Trophoblast cell (in vitro differentiated cells and primary cell): ENCODE results near the gene ADRA2B. TPM values are rescaled to one million over a fixed set of nuclear protein-coding genes. Genes with fewer than 3 reads are reported as not detected.

ENCODE experiments used
- DNase-seq, 2 donors: peaks; one replicate each; pipeline ENCODE4 v3.0.0-alpha.2; 2016
- H2AFZ ChIP-seq: 2 replicates; pipeline ENCODE4 v1.6.1; 2013; ENCODE audit warnings: low read length, moderate library complexity, mild to moderate bottlenecking; ENCODE audit not compliant: insufficient read depth, poor library complexity
- H2AK5ac ChIP-seq: 2 replicates; pipeline ENCODE4 v1.6.1; 2013; ENCODE audit warnings: mild to moderate bottlenecking, low read length
- H2BK120ac ChIP-seq: 2 replicates; pipeline ENCODE4 v1.6.1; 2013; ENCODE audit warnings: low read length, mild to moderate bottlenecking, moderate library complexity; ENCODE audit not compliant: insufficient read depth, poor library complexity
- H2BK12ac ChIP-seq: 2 replicates; pipeline ENCODE4 v1.6.1; 2013; ENCODE audit warnings: mild to moderate bottlenecking, low read length, moderate library complexity
- H2BK5ac ChIP-seq: 2 replicates; pipeline ENCODE4 v1.6.1; 2013; ENCODE audit warnings: low read length, low read depth, moderate library complexity, mild to moderate bottlenecking; ENCODE audit not compliant: poor library complexity
- H3K14ac ChIP-seq: 2 replicates; pipeline ENCODE4 v1.6.1; 2013; ENCODE audit warnings: mild to moderate bottlenecking, low read length
- H3K18ac ChIP-seq: 2 replicates; pipeline ENCODE4 v1.6.1; 2013; ENCODE audit warnings: mild to moderate bottlenecking, low read length
- H3K23ac ChIP-seq: 2 replicates; pipeline ENCODE4 v1.6.1; 2013; ENCODE audit warnings: low read length
- H3K27ac ChIP-seq: 2 replicates; pipeline ENCODE4 v1.5.1; 2013; ENCODE audit warnings: low read depth, mild to moderate bottlenecking, inconsistent platforms, low read length, moderate library complexity
- H3K27me3 ChIP-seq: 2 replicates; pipeline ENCODE4 v1.6.1; 2013; ENCODE audit warnings: inconsistent platforms, mild to moderate bottlenecking, low read length, moderate library complexity; ENCODE audit not compliant: insufficient read depth
- H3K36me3 ChIP-seq, 2 experiments: 1 replicate in 1 of 2; 2 replicates in 1 of 2; pipeline ENCODE4 v1.6.1; 2013; ENCODE audit warnings: low read length in 2 of 2, mild to moderate bottlenecking in 2 of 2, moderate library complexity in 1 of 2; ENCODE audit not compliant: insufficient read depth in 2 of 2, control insufficient read depth in 1 of 2
- H3K4ac ChIP-seq: 2 replicates; pipeline ENCODE4 v1.6.1; 2013; ENCODE audit warnings: low read depth, mild to moderate bottlenecking, low read length, moderate library complexity
- H3K4me1 ChIP-seq, 2 experiments: 1 replicate in 1 of 2; 2 replicates in 1 of 2; pipeline ENCODE4 v1.6.1; 2013; ENCODE audit warnings: low read length in 2 of 2, mild to moderate bottlenecking in 2 of 2, moderate library complexity in 1 of 2; ENCODE audit not compliant: insufficient read depth in 2 of 2, control insufficient read depth in 1 of 2
- H3K4me2 ChIP-seq: 2 replicates; pipeline ENCODE4 v1.6.1; 2013; ENCODE audit warnings: inconsistent platforms, mild to moderate bottlenecking, low read length, moderate library complexity
- H3K4me3 ChIP-seq: 2 replicates; pipeline ENCODE4 v1.5.1; 2013; ENCODE audit warnings: mild to moderate bottlenecking, low read depth, low read length, inconsistent platforms
- H3K79me1 ChIP-seq: one replicate; pipeline ENCODE4 v1.6.1; 2013; ENCODE audit warnings: low read length
- H3K79me2 ChIP-seq: 2 replicates; pipeline ENCODE4 v1.6.1; 2013; ENCODE audit warnings: low read length, mild to moderate bottlenecking; ENCODE audit not compliant: control insufficient read depth, insufficient read depth, poor library complexity
- H3K9ac ChIP-seq: 2 replicates; pipeline ENCODE4 v1.6.1; 2013; ENCODE audit warnings: mild to moderate bottlenecking, low read length
- H3K9me3 ChIP-seq: 2 replicates; pipeline ENCODE4 v1.6.1; 2013; ENCODE audit warnings: low read depth, mild to moderate bottlenecking, control low read depth, inconsistent platforms, low read length; ENCODE audit not compliant: insufficient read depth
- H4K12ac ChIP-seq: 2 replicates; pipeline ENCODE4 v1.6.1; 2013; ENCODE audit warnings: low read depth, mild to moderate bottlenecking, low read length, moderate library complexity
- H4K8ac ChIP-seq: 2 replicates; pipeline ENCODE4 v1.6.1; 2013; ENCODE audit warnings: low read depth, mild to moderate bottlenecking, low read length, moderate library complexity
- H4K91ac ChIP-seq: one replicate; pipeline ENCODE4 v1.6.1; 2013; ENCODE audit warnings: low read depth, mild to moderate bottlenecking, low read length, moderate library complexity
- WGBS: extraction: QIAGEN DNeasy Blood & Tissue Kit; methylation state at CpG from one replicate; pipeline ENCODE4 v1.1.7; 2013; ENCODE audit warnings: missing lambda C conversion rate; ENCODE audit not compliant: insufficient read length, insufficient coverage; ENCODE audit errors: extremely low coverage; 5-methylcytosine and 5-hydroxymethylcytosine counted together
- polyA plus RNA-seq: library from polyadenylated mRNA; stranded (reverse); fragments of 200-250 nt; gene quantifications from 2 replicates; pipeline ENCODE4 v1.2.3, GENCODE V29; 2013

Gene ADRA2B
- polyA plus RNA-seq: 3.6 and 3.8 TPM in 2 replicates

DNA sequence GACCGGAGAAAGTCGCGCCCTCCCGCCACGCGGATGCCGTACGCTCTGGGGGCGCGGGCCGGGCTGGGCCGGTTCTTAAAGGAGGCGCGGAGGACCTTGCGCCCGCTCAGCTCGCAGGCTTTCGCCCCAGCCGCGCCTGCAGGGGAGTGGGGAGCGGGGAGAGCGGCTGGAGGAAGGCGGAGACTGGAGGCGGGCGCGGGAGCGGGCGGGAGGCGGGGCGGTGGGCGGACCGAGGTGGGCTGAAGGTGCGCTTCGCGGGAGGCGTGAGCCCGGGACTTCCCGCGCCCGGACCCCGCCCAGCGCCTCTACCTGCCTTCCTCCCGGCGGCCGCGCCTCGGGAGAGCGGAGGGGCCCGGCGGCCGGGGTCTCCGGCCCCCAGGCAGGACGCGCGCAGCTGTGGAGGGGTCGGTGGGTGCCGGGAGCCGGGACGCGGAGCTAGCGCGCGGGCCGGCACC is at the start of gene ADRA2B:
TSS of gene ADRA2B (minus strand) at position 148 of the 455 bp plus-strand sequence. CDS start 422 bp downstream, outside the sequence.
- DNase-seq: peak; percentile 27 to 58
- Histone ChIP-seq H3K4me1 (peaks cover 6 to 11% of the 10 kb centered on the region in 2 experiments), H2BK120ac (peak within 1 kb of the TSS; percentile 25), H3K4me3 (peak within 1 kb of the TSS; percentile 69), H3K4ac (no peak within 1 kb of the TSS), H3K9ac (no peak within 1 kb of the TSS), H4K8ac (peak within 1 kb of the TSS; percentile 8), H3K14ac (peak within 1 kb of the TSS; percentile 38), H3K79me1 (no peaks in the 10 kb centered on the region), H4K12ac (no peak within 1 kb of the TSS), H3K9me3 (peaks cover 12% of the 10 kb centered on the region), H3K36me3 (no peaks in the 10 kb centered on the region), H2AK5ac (no peak within 1 kb of the TSS), H3K27ac (no peak within 1 kb of the TSS), H3K23ac (no peak within 1 kb of the TSS), H2AFZ (peak within 1 kb of the TSS; percentile 60), H2BK5ac (no peak within 1 kb of the TSS), H2BK12ac (no peak within 1 kb of the TSS), H4K91ac (peak within 1 kb of the TSS; percentile 48), H3K18ac (peak within 1 kb of the TSS; percentile 29), H3K27me3 (peaks cover 5% of the 10 kb centered on the region), H3K4me2 (peak within 1 kb of the TSS; percentile 85), H3K79me2 (no peaks in the 10 kb centered on the region)
- no CpG with 5 or more reads among the region's 64 CpGs for WGBS

DNA sequence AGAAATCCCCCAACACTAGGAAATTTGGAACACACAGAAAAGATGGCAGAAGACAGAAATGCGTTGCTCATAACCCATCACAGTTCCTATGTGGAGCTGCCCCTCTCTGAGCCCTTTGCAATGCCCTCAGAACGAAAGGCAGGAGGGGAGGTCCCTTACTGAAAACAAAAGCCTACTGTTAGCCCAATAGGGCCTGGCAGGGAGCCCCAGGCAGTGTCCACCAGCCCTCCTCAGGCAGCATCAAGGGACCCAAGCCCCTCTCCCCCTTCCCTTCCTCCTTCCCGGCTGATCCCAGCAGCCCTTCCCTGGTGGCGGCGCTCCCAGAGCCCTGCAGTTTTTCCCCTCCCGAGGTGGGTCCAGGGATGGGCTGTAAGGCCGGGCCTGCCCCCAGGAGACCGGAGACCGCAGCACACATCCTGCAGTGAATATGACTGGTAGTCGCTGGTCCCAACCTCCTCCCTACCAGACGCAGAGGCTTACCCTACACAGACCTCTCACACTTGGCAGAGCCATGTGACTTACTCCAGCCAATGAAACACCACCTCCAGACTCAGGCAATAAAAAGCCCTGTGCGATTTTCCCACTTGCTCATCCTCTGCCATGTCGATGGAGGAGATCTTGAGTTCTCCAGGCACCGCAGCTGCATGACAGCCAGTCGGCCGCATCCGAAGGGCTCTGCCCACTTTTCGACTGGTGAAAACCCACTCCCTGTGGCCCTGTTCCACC is 48.3 kb upstream of the ADRA2B start:
- H2BK120ac ChIP-seq: no peak overlapping the region
- H3K79me2 ChIP-seq: no peaks in the 10 kb centered on the region
- no peak overlapping the region for H2BK12ac ChIP-seq
- H3K4me3 ChIP-seq: no peak overlapping the region
- H3K23ac ChIP-seq: no peak overlapping the region
- no peak overlapping the region for H3K4ac ChIP-seq
- H3K4me1 ChIP-seq: no peaks in the 10 kb centered on the region
- H3K79me1 ChIP-seq: no peaks in the 10 kb centered on the region
- no peak overlapping the region for H4K8ac ChIP-seq
- no peak overlapping the region for H4K91ac ChIP-seq
- no peak overlapping the region for H3K27ac ChIP-seq
- no peak overlapping the region for H3K14ac ChIP-seq
- no peaks in the 10 kb centered on the region for H3K27me3 ChIP-seq
- no peak overlapping the region for H4K12ac ChIP-seq
- H3K4me2 ChIP-seq: no peak overlapping the region
- no peaks in the 10 kb centered on the region for H3K9me3 ChIP-seq
- no peak overlapping the region for H2BK5ac ChIP-seq
- H2AFZ ChIP-seq: no peak overlapping the region
- no peak overlapping the region for H2AK5ac ChIP-seq
- DNase-seq: no peak
- no CpG with 5 or more reads among the region's 18 CpGs for WGBS
- H3K36me3 ChIP-seq: no peaks in the 10 kb centered on the region
- H3K9ac ChIP-seq: no peak overlapping the region
- no peak overlapping the region for H3K18ac ChIP-seq

DNA sequence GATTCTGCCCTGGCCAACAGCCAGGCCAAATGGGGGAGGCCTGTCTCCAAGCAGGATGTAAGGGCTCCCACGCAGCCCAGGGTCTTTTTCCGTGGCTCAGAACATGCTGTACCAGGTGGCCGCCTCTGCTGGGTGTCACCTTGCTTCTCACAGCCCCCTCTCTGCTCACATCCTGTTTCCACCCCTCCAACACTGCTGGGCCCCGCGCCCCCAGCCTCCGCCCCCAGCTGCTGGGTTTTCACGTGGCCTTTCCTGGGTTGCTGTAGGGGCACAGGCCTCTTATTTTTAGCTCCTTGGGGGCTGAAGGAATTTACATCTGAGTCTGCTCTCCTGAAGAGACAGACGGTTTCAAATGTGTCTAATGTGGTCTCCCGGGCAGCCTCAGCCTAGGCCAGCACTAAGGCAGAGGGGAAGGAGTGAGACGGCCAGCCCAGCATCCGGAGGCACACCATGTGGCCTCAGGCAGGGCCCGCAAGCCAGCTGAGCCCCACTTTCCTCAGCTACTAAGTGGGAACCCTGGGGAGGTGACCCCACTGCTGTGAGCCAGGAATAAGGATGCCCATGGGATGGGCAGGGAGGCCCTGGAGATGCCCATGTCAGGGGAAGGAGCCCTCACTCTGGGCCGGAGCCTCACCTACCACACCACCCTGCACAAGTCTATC is 47.5 kb upstream of the ADRA2B start:
- H3K4ac ChIP-seq: no peak overlapping the region
- no peak overlapping the region for H3K27ac ChIP-seq
- no peaks in the 10 kb centered on the region for H3K79me1 ChIP-seq
- H3K4me3 ChIP-seq: no peak overlapping the region
- no CpG with 5 or more reads among the region's 13 CpGs for WGBS
- H4K91ac ChIP-seq: no peak overlapping the region
- H3K36me3 ChIP-seq: no peaks in the 10 kb centered on the region
- no peak overlapping the region for H2AFZ ChIP-seq
- no peaks in the 10 kb centered on the region for H3K27me3 ChIP-seq
- H3K18ac ChIP-seq: no peak overlapping the region
- H3K9me3 ChIP-seq: no peaks in the 10 kb centered on the region
- H3K23ac ChIP-seq: no peak overlapping the region
- no peak overlapping the region for H2BK5ac ChIP-seq
- H3K14ac ChIP-seq: peak overlapping the region; percentile 26
- H4K12ac ChIP-seq: no peak overlapping the region
- no peak overlapping the region for H3K9ac ChIP-seq
- H2AK5ac ChIP-seq: no peak overlapping the region
- H4K8ac ChIP-seq: no peak overlapping the region
- no peak overlapping the region for H2BK120ac ChIP-seq
- no peak for DNase-seq
- H3K4me2 ChIP-seq: no peak overlapping the region
- H2BK12ac ChIP-seq: no peak overlapping the region
- H3K4me1 ChIP-seq: no peaks in the 10 kb centered on the region
- no peaks in the 10 kb centered on the region for H3K79me2 ChIP-seq

- Histone ChIP-seq H2BK120ac (no peak overlapping the region), H3K4ac (no peak overlapping the region), H3K79me1 (no peaks in the 10 kb centered on the region), H3K9me3 (no peaks in the 10 kb centered on the region), H4K8ac (no peak overlapping the region), H3K9ac (no peak overlapping the region), H3K4me1 (no peaks in the 10 kb centered on the region), H4K12ac (no peak overlapping the region), H2BK5ac (no peak overlapping the region), H3K79me2 (no peaks in the 10 kb centered on the region), H3K23ac (no peak overlapping the region), H3K18ac (no peak overlapping the region), H3K14ac (no peak overlapping the region), H3K27ac (no peak overlapping the region), H3K4me2 (no peak overlapping the region), H3K27me3 (no peaks in the 10 kb centered on the region), H2AK5ac (no peak overlapping the region), H2BK12ac (no peak overlapping the region), H2AFZ (no peak overlapping the region), H4K91ac (no peak overlapping the region), H3K4me3 (no peak overlapping the region), H3K36me3 (no peaks in the 10 kb centered on the region)
- WGBS: no CpG with 5 or more reads among the region's 5 CpGs
- no peak for DNase-seq
Measured at GRCh38 chr2:96163415-96163767, 47.0 kb upstream of the ADRA2B start.
